Neural cell (in vitro differentiated cells): ENCODE results near the gene PSG6. TPM values are rescaled to one million over a fixed set of nuclear protein-coding genes. Genes with fewer than 3 reads are reported as not detected.
"Not testable (repeated sequence)": the region's sequence is repeated elsewhere in the genome, so short reads cannot be mapped to it uniquely, and the experiment has no call there.

Experiments
- H2AFZ ChIP-seq: fragments of 200-600, 300-800 bp; sonication (generic), shearing (Covaris generic); 2 replicates; pipeline ENCODE4 v1.6.0; 2014; ENCODE audit warnings: low read depth, mild to moderate bottlenecking, antibody characterized with exemption, low read length, moderate library complexity
- H3F3A ChIP-seq: fragments of 200-600 bp; shearing (Covaris generic); 2 replicates; pipeline ENCODE4 v1.6.1; 2016; ENCODE audit warnings: mild to moderate bottlenecking, moderate library complexity, mixed read lengths, antibody characterized with exemption, low read length; ENCODE audit not compliant: insufficient read depth, poor library complexity, severe bottlenecking
- H3K27ac ChIP-seq: fragments of 200-600, 300-800 bp; sonication (generic), shearing (Covaris generic); 2 replicates; pipeline ENCODE4 v1.5.1; 2014; ENCODE audit warnings: mild to moderate bottlenecking, low read length, moderate library complexity
- H3K27me3 ChIP-seq: fragments of 300-800, 200-600 bp; sonication (generic), shearing (Covaris generic); 2 replicates; pipeline ENCODE4 v1.6.0; 2014; ENCODE audit warnings: mild to moderate bottlenecking, low read depth, low read length, moderate library complexity; ENCODE audit not compliant: insufficient read depth
- H3K36me3 ChIP-seq: fragments of 300-800, 200-600 bp; sonication (generic), shearing (Covaris generic); 2 replicates; pipeline ENCODE4 v1.5.1; 2014; ENCODE audit warnings: mild to moderate bottlenecking, antibody characterized with exemption, low read length, moderate library complexity; ENCODE audit not compliant: insufficient read depth
- H3K4me2 ChIP-seq: fragments of 300-800, 200-600 bp; sonication (generic), shearing (Covaris generic); 2 replicates; pipeline ENCODE4 v1.6.0; 2014; ENCODE audit warnings: mild to moderate bottlenecking, low read length
- H3K4me3 ChIP-seq: fragments of 300-800, 200-600 bp; sonication (generic), shearing (Covaris generic); 2 replicates; pipeline ENCODE4 v1.5.1; 2014; ENCODE audit warnings: mild to moderate bottlenecking, low read length, moderate library complexity
- H3K79me2 ChIP-seq: fragments of 200-600 bp; shearing (Covaris generic); replicated peaks from 2 replicates; pipeline ENCODE4 v1.6.0; 2014; ENCODE audit warnings: mild to moderate bottlenecking, low read length, moderate library complexity; ENCODE audit not compliant: insufficient read depth
- H3K9ac ChIP-seq: fragments of 300-800, 200-600 bp; sonication (generic), shearing (Covaris generic); 2 replicates; pipeline ENCODE4 v1.6.1; 2016; ENCODE audit warnings: mild to moderate bottlenecking, low read length, mixed read lengths
- H3K9me2 ChIP-seq: fragments of 200-600 bp; shearing (Covaris generic); 2 replicates; pipeline ENCODE4 v1.6.1; 2016; ENCODE audit warnings: mild to moderate bottlenecking, low read length, mixed read lengths; ENCODE audit not compliant: insufficient read depth
- H3K9me3 ChIP-seq: fragments of 200-600, 300-800 bp; sonication (generic), shearing (Covaris generic); 2 replicates; pipeline ENCODE4 v1.6.1; 2016; ENCODE audit warnings: mild to moderate bottlenecking, mixed run types, low read length, moderate library complexity, mixed read lengths
- H4K20me1 ChIP-seq: fragments of 200-600 bp; shearing (Covaris generic); 2 replicates; pipeline ENCODE4 v1.6.1; 2016; ENCODE audit warnings: mild to moderate bottlenecking, mixed run types; ENCODE audit not compliant: insufficient read depth
- CTCF ChIP-seq: fragments of 450-650 bp; IDR thresholded peaks from 2 replicates; pipeline ENCODE4 v1.5.1; 2014; ENCODE audit warnings: antibody characterized with exemption, mild to moderate bottlenecking, moderate library complexity; ENCODE audit not compliant: poor library complexity, severe bottlenecking
- EP300 ChIP-seq: fragments of 450-650 bp; conservative IDR thresholded peaks from 2 replicates; pipeline ENCODE4 v1.6.1; 2014; ENCODE audit warnings: antibody characterized with exemption, mild to moderate bottlenecking, moderate library complexity; ENCODE audit not compliant: poor library complexity, severe bottlenecking
- POLR2AphosphoS5 ChIP-seq: IDR thresholded peaks from 2 replicates; pipeline ENCODE4 v1.6.1; 2012
- SMC3 ChIP-seq: fragments of 450-650 bp; conservative IDR thresholded peaks from 2 replicates; pipeline ENCODE4 v1.6.1; 2014; ENCODE audit warnings: antibody characterized with exemption, mild to moderate bottlenecking, moderate library complexity; ENCODE audit not compliant: poor library complexity
- polyA plus RNA-seq: library from polyadenylated mRNA; depleted of rRNA; stranded (reverse); fragments of >200 nt; gene quantifications from 2 replicates; pipeline ENCODE4 v1.2.3, GENCODE V29; 2014
- TF ChIP-seq, protein P1 (sequence below): IDR thresholded peaks from 2 replicates; pipeline ENCODE4 v1.6.1; 2012; ENCODE audit warnings: borderline replicate concordance

The PSG6 gene
- polyA plus RNA-seq, 1 donor from 2014 or later = not detected

- H3K9me2 ChIP-seq, H3K79me2 ChIP-seq, H3K27me3 ChIP-seq, H3K9me3 ChIP-seq, H3F3A ChIP-seq, H3K36me3 ChIP-seq, H2AFZ ChIP-seq, H3K4me3 ChIP-seq, H3K9ac ChIP-seq, H3K27ac ChIP-seq, H3K4me2 ChIP-seq, H4K20me1 ChIP-seq: not testable (repeated sequence)
Measured at GRCh38 chr19:42882730-42883129, 35.0 kb downstream of the PSG6 start.

- not testable (repeated sequence) for H3K9me2 ChIP-seq, H3K9ac ChIP-seq, H3K4me3 ChIP-seq, H4K20me1 ChIP-seq, H3K9me3 ChIP-seq, H3F3A ChIP-seq, H3K27ac ChIP-seq, H2AFZ ChIP-seq, H3K27me3 ChIP-seq, H3K4me2 ChIP-seq, H3K36me3 ChIP-seq, H3K79me2 ChIP-seq
Measured at GRCh38 chr19:42882010-42882409, 35.7 kb downstream of the PSG6 start.

DNA sequence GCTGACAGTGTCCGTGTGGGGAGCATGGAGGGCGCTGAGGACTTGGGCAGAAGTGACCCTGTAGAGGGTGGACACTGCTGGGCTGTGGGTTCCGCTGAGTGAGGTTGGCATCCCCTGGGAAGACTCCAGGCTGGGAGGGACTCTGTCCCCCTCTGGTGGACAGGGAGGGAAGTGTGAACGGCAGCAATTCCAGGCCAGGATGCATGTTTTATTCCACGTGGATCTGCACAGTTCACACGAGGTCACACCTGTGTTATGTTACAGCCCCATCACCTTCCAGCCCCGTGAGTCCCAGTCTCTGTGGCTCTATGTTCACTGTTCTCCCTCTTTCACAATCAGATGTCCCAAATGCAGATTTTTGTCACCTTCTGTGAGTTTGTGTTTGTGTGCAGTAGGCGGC, 36.4 kb downstream of the PSG6 start:
- H3F3A ChIP-seq, H3K4me3 ChIP-seq, H3K4me2 ChIP-seq, H3K9me2 ChIP-seq, H3K9me3 ChIP-seq, H3K9ac ChIP-seq, H3K79me2 ChIP-seq, H4K20me1 ChIP-seq, H3K27ac ChIP-seq, H2AFZ ChIP-seq, H3K36me3 ChIP-seq, H3K27me3 ChIP-seq: not testable (repeated sequence)

GRCh38 chr19:42880621-42881020, 37.1 kb downstream of the PSG6 start:
- not testable (repeated sequence) for H3K9me3 ChIP-seq, H4K20me1 ChIP-seq, H3K36me3 ChIP-seq, H3K27me3 ChIP-seq, H3K9me2 ChIP-seq, H3F3A ChIP-seq, H3K4me2 ChIP-seq, H2AFZ ChIP-seq, H3K4me3 ChIP-seq, H3K9ac ChIP-seq, H3K27ac ChIP-seq, H3K79me2 ChIP-seq

GRCh38 chr19:42879613-42880012, 38.1 kb downstream of the PSG6 start, which contains the start of gene PSG1:
TSS of gene PSG1 (minus strand) at chr19:42879713. CDS start at chr19:42879581, 132 bp downstream.
- Histone ChIP-seq H3K9me3 (no peaks in the 10 kb centered on the region), H2AFZ (no peak within 1 kb of the TSS), H3F3A (no peaks in the 10 kb centered on the region), H3K27ac (no peak within 1 kb of the TSS), H3K9me2 (no peaks in the 10 kb centered on the region), H4K20me1 (no peaks in the 10 kb centered on the region), H3K4me3 (no peak within 1 kb of the TSS), H3K4me2 (no peak within 1 kb of the TSS), H3K9ac (no peak within 1 kb of the TSS), H3K36me3 (no peaks in the 10 kb centered on the region), H3K79me2 (no peaks in the 10 kb centered on the region), H3K27me3 (no peaks in the 10 kb centered on the region)
- TF ChIP-seq POLR2AphosphoS5 (no peak), SMC3 (no peak), EP300 (no peak), CTCF (no peak)
- TF ChIP-seq, protein P1, sequence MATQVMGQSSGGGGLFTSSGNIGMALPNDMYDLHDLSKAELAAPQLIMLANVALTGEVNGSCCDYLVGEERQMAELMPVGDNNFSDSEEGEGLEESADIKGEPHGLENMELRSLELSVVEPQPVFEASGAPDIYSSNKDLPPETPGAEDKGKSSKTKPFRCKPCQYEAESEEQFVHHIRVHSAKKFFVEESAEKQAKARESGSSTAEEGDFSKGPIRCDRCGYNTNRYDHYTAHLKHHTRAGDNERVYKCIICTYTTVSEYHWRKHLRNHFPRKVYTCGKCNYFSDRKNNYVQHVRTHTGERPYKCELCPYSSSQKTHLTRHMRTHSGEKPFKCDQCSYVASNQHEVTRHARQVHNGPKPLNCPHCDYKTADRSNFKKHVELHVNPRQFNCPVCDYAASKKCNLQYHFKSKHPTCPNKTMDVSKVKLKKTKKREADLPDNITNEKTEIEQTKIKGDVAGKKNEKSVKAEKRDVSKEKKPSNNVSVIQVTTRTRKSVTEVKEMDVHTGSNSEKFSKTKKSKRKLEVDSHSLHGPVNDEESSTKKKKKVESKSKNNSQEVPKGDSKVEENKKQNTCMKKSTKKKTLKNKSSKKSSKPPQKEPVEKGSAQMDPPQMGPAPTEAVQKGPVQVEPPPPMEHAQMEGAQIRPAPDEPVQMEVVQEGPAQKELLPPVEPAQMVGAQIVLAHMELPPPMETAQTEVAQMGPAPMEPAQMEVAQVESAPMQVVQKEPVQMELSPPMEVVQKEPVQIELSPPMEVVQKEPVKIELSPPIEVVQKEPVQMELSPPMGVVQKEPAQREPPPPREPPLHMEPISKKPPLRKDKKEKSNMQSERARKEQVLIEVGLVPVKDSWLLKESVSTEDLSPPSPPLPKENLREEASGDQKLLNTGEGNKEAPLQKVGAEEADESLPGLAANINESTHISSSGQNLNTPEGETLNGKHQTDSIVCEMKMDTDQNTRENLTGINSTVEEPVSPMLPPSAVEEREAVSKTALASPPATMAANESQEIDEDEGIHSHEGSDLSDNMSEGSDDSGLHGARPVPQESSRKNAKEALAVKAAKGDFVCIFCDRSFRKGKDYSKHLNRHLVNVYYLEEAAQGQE = no peak

DNA sequence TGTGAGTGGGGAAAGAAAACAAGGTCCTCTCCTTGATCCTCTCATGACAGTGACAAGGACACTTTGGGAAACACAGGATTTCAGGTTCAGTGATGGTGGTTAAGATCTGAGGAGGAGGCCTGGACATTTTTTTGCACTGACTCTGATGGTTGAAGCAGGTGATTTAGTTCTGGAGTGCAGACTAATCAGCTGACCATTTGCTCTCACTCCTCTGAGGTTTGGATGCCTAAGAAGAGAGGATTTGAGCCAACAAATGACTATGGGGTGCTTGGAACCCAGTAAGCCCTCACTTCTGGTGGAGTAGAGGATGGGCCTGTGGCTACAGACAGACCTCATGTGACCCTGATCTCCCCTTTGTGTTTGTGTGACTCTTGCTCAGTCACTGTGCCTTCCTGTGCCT, 41.1 kb downstream of the PSG6 start:
- H4K20me1 ChIP-seq, H3K4me2 ChIP-seq, H3K79me2 ChIP-seq, H2AFZ ChIP-seq, H3K9me2 ChIP-seq, H3K27me3 ChIP-seq, H3K9me3 ChIP-seq, H3K4me3 ChIP-seq, H3K9ac ChIP-seq, H3K27ac ChIP-seq, H3K36me3 ChIP-seq, H3F3A ChIP-seq: not testable (repeated sequence)
